ENCODE data around the gene SPA17.
A peak's percentile ranks its signal among the peaks of the same experiment; 100 is the strongest.

Gene SPA17

DNA sequence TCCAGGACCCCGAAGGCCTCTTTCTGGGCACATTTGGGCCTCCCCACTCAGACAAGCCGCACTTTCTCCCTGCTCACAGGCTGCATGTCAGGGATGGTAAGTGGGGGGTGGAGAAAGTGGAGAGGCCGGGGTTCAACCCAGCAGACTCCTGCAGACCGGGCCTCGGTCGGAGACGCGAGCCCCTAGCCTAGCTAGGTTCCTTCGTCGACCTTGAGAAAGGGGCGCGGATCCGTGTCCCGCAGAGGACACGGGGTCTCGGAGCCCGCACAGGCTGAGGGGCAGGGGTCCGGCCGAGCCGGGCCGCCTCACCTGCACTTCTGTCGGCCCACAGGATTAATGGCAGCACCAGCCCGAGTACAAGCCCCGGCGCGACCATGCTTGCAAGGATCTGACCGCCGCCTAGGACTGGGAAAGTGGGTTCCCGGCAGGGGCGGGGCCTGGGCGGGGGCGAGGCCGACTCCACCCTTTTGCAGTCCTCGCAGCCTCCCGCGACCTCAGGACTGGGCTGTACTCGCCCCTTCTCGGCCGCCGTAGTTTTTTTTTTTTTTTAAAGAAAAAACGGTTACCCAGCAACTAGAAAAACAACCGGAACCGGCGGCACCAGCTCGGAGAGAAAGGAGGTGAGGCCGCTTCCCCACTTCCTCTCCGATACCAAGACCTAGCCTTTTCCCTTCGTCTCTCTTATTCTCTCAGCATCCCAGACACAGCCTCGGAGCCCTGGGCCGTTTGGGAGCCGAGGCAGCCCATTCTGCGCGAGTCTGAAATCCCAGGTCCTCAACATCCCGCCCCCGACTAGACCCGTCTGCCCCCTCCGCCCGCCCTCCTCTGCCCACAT is at the start of gene SPA17, which contains the start of gene SIAE:
Gene SPA17, plus strand, starts transcription at position 572 of the 835 bp plus-strand sequence. CDS start 1,361 bp downstream, outside the sequence.
Gene SIAE, minus strand, starts transcription at position 407 of the 835 bp plus-strand sequence. Its CDS starts 31 bp downstream, at position 376.
- DNase-seq (ENCODE audit: low read depth in 1 of 2, low spot score in 1 of 2): peak; percentile 59 to 74

DNA sequence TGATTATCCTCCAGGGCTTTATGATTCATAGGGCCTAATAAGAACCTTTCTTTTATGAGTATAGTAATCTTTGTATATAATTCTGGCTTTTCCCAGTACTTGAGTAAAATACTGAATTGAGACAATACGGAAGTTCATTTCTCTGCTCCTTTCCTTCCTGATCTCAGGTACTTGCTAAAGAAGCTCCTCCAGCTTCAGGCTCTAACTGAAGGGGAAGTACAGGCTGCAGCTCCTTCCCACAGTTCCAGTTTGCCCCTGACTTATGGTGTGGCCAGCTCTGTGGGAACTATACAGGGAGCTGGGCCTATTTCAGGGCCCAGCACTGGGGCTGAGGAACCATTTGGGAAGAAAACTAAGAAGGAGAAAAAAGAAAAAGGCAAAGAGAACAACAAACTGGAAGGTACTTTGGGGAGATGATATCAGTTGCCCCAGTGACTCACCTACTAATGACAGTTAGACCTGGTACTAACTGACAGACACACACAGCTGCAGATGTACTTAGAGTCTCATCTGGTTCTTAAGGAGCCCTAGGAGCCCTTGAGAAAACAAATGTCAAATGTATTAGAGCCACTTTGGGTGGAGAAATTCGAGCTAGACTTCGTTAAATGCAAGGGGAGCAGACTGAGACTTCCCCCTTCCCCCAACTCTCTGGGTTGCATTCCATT is 48.1 kb upstream of the SPA17 start:
- no peak for DNase-seq (ENCODE audit: low read depth in 1 of 2, low spot score in 1 of 2)

DNA sequence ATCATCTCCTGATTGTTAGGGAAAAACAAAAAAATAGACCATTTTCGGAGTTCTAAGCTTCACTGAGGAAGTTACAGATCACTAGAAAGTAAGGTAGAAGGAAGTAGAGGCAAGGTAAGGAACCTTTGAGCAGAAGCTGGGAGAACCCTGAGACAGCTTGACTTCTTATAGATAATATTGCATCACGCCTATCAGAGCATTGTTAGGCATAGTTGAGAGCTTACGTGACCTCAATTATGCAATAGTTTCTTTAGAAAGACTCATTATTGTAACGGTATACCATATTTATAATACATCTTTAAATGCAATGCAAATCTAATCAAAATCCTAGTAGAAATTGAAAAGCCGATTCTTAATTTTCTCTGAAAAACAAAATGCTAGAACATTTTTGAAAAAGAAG is 46.2 kb upstream of the SPA17 start:
- no peak for DNase-seq (ENCODE audit: low read depth in 1 of 2, low spot score in 1 of 2)

DNA sequence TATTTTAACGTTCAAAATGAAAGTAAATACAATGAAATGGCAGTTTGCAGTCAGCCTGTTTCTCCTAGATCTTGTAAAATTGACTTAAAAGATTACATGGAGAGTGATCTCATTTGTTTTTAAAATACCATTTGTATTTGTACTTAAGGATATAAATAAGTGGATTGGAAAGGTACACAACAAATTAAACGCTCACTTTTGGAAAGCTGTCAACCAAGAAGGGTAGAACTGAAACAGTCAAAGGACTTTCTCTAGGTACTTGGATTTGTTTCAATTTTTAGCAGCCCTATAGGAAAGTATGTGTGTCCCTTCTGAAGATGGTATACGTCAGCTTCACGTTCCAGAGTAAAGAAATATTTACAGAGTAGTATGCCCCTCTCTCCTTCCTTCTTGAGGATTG is 43.7 kb upstream of the SPA17 start:
- DNase-seq (ENCODE audit: low read depth in 1 of 2, low spot score in 1 of 2): no peak

DNA sequence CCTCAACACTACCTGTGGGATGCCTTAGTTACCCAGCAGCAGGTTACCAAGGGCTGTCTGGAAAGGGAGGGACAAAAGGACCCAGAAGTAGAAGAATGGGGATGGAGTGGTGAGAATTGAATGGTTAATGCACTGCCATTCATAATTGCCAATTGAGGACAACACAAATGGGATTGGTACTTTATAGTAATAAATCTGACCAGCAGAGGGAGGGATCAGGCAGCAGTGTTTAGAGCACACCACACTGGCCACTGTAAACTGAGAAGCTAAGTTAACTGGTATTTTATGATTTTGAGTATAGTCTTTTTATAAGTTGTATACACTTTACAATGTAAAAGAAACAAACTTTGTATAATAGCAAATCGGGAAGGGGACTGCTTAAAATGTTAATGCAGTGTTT is 40.3 kb upstream of the SPA17 start:
- DNase-seq (ENCODE audit: low read depth in 1 of 2, low spot score in 1 of 2): no peak

DNA sequence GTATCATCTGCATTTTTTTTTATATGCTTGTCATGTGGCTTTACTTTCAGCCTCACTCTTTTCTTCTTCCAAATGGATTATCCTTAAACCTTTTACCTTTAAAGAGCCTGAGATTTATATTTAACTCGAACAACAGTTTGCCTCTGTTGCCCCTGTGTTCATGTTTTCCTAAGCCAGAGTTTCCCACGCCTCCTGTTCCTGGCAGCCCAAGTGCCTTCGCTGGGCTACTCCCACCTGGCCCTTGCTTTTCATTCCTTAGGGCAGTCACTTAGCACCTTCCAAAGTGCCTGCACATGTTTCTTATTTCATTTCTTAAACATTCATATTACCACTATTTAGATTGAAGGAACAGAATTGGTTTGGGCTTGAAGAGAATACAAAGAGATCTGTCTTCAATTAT is 37.8 kb upstream of the SPA17 start:
- DNase-seq (ENCODE audit: low read depth in 1 of 2, low spot score in 1 of 2): no peak

DNA sequence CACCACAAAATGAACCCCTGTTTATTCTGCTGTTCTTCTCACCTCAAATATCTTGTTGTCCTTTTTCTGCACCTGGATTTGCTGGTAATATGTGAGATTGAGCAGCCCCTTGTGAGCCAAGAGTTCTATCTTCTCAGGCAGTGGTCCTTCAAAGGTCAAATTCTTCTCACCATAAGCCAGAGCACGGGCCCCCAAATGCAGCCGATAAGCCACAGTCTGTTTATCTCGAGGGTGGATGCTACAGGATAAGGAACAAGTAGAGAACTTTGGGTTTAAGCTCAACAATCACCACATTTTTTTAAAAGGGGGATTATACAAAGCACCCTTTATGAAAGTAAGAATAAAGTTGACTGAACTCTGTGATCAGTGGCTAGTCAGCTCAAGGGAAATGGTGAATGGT is 35.2 kb upstream of the SPA17 start:
- no peak for DNase-seq (ENCODE audit: low read depth in 1 of 2, low spot score in 1 of 2)

DNA sequence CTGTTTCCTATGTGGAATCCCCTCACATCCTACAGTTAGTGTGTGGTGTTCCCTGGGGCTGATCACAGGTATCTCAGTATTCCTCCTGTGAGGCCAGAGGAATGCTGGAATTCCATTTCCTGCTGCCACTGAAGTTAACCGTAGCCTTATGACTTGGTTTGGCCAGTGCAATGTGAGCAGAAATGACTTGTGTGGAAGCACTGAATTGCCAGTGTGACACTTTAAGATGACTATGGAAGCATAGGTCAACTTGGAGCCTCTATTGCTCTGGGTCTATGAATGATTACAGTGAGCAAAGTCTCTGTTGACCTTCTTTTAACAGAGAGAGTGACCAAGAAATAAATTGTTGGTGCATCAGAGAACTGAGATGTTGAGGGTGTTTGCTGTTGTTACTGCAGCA is 34.5 kb upstream of the SPA17 start:
- no peak for DNase-seq (ENCODE audit: low read depth in 1 of 2, low spot score in 1 of 2)

DNA sequence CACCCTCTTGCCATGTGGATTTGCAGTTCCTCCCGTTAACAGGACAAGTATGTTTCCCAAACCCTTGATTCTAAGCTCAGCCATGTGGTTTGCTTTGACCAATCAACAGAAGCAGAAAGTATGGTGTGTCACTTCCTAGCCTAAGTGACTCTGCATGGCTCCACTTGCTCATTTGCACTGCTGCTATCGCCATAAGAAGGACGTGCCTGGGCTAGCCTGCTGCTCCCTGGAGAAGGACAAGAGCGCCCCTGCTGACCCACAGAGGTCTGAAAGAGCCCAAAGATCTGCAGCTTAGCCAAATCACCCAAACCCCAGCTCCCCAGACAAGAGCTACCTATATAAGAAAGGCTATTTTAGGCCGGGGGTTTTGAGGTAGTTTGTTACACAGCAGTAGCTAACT is 33.0 kb upstream of the SPA17 start:
- DNase-seq (ENCODE audit: low read depth in 1 of 2, low spot score in 1 of 2): no peak

DNA sequence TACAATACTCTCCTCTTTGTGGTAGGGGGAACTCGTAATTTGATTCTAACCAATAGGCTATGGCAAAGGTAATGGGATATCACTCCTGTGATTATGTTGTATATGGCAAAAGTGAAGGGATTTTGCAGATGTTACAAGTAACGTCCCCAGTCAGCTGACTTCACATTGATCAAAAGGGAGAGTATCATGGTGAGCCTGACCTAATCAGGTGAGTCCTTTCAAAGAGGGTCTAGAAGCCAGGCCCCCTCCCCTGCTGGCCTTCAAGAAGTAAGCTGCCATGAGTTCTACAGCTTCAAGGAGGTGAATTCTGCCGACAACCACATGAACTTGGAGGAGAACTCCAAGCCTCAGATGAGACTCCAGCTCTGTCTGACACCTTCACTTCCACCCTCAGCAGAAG is 31.1 kb upstream of the SPA17 start:
- no peak for DNase-seq (ENCODE audit: low read depth in 1 of 2, low spot score in 1 of 2)

DNA sequence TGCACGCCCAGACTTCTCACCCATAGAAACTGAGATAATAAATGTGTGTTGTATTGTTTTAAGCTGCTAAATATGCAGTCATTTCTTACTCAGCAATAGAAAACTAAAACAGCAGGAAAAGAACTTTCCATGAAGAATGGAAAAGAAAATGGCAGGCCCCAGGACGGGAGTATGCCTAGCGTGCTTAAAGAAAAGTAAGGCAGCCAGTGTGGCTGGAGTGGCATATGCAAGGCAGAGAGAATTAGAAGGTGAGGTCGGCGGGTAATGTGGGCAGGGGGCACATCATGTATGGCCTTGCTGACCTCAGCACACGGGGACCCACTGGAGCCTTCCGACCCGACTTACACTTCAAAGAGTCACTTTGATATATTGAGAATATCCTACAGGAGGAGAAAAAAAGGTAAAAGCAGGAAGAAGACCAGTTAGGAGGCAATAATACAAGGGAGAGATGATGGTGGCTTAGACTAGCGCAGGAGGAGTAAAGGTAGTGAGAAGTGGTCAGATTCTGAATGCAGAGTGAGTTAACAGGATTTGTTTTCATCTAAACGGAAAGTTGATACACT is 30.6 kb upstream of the SPA17 start:
- no peak for DNase-seq (ENCODE audit: low read depth in 1 of 2, low spot score in 1 of 2)

DNA sequence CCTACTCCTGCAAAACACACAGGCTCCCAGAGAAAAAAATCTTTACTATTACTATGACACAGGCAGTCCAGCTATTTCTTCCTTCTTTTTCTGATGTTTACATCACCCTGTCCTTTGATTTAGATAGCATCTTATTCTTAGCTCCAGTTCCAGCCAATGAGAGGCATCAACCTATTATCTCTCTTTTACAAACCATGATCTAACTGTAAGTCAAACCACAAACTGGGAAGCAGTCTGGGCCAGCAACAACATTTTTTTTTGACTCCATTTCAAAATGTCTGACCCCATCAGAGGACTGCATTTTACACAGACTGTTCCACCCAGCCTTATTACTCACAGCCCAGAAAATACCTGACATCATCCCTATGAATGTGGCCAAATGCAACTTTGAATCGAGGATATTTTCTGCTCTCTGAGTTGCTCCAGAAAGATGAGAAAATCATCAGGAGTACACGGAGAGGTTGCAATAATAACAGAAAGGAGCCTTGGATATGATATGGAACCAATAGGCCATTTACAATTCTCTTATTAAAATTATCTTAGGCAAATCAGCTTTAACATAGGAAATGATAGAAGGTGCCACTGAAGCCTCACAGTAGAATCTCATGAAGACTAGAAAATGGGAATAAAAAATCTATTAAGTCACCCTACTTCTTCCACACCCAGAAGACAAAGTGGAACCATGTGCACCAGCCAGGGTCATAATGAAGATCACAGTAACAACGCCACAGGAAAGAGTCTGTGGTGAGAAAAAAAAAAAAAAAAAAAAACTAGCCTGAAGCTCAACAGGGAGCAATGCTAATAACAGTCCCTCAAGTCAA is 29.9 kb upstream of the SPA17 start:
- DNase-seq (ENCODE audit: low read depth in 1 of 2, low spot score in 1 of 2): no peak

DNA sequence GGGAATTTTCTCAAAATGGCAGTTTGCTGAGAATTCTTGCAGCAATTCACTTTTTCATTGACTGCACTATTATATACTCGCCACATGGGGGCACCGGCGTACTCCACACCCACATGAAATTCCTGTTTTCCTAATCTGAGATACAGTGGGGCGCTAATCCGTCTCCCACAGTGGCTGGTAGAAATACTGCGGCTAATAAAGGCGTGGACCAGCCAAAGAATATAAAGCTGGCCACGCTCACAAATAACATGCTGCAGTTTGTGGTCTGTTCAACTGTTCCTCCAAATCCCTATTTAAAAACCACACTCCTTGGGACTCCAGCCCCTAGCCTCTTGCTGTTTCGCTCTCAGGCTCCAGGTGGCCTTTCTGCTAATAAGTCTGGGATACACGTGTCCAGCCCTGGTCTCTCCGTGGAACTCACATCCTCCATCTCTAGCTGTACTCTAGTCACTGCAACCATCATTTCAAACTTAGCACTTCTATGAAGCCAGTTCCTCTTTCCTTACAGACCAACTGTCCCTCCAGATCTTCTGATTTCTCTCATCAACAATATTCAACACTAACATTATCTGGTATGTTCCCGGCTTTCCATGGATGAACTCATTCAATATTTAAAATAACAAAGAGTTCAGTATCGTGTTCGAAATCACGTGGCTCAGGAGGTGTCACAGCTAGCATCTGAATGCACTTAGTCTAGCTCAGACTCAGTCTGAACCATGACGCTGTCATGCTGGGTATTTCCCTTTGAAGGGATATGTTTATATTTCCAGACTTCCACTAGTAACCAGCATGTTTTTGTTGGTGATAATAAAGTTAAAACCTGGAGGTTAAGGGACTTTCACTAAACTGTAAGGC is 29.1 kb upstream of the SPA17 start:
- no peak for DNase-seq (ENCODE audit: low read depth in 1 of 2, low spot score in 1 of 2)

DNA sequence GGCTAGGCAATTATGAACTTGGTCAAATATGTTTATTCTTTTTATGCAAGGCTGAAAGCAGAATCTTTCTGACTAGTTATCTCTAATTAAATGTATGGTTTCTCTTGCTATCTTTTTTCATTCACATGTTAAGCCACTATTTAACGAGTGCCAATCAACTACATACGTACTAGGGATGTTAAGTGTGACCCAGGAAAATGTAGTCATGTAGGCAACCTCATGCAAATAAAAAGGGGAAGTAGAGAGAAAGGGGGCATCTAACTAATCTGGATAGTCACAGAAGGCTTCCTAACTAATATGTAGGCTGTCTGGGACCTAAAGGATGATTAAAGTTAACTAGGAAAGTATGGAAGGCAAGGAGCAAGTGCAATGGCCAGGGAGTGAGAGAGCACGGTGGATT is 27.6 kb upstream of the SPA17 start:
- DNase-seq (ENCODE audit: low read depth in 1 of 2, low spot score in 1 of 2): no peak

DNA sequence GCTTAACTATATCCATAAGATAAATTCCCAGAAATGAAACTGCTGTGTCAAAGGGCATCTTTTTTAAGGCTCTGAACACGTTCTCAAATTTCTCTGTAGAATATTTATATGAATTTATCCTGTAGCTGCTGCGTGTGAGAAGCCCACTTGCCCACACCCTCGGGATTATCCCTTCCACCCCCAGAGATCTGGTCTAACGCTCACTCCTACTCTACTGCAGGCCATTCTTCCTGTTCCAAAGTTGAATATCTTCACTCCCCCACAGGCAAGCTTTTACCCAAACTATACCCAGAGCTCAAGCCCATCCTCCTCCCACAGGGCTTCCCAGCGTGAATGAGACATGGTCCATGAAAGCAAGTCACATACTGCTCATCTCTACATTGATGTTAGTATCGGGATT is 25.1 kb upstream of the SPA17 start:
- DNase-seq (ENCODE audit: low read depth in 1 of 2, low spot score in 1 of 2): no peak

DNA sequence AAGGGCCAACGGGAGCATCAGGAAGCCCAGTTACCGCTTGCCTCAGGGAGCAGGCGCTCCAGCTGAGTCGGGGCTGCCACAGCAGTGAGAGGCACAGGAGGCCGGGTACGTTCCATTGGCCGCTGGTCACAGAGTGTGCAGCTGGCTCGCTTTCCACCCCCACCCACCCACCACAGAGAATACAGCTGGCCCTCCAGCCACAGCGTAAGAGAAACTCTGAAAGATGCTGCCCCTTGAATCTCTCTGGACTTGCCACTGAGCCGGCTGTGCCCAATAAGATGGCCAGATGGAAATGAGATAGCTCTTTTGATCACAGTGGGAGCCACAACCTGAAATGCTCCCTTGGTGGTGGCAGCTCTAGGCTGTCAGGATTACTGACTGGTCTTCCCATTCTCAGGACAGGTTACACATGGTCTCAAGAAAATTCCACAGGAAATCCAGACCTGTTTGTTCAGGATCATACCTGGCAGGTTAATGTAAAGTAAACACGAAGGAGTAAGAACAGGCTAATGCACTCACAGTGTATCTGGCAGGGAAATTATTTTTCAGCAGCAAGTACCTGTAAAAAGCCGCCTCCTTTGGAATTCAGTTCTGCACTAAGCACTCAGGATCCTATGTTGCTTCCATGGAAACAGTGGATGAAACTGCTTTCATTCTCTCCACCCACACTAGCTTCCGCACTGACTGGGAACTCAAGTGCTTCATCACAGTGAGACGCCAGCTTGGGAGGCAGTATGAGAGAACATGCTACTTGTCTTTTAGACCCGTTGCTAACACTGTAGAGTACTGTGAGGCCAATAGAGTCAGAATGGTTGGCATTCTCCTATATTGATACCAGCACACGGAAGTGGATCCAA is 16.7 kb upstream of the SPA17 start:
- DNase-seq (ENCODE audit: low read depth in 1 of 2, low spot score in 1 of 2): no peak

DNA sequence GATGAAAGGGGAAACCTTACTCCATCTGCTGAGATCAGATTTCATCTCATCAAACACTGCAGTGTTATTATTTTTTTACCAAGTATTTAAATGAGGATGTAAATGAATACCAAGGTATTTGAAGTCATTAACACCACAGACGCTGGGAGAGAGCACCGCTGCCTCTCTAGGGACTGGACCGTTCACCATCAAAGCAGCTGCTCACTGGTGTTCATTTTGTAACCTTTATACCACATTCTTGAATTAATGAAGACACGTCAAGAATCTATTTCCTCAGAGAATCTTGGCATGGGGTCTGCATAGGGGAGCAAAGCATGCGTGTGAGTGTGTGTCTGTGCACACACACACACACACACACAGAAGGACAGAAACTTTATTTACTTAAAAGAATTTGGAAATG is 15.8 kb upstream of the SPA17 start:
- DNase-seq (ENCODE audit: low read depth in 1 of 2, low spot score in 1 of 2): no peak

DNA sequence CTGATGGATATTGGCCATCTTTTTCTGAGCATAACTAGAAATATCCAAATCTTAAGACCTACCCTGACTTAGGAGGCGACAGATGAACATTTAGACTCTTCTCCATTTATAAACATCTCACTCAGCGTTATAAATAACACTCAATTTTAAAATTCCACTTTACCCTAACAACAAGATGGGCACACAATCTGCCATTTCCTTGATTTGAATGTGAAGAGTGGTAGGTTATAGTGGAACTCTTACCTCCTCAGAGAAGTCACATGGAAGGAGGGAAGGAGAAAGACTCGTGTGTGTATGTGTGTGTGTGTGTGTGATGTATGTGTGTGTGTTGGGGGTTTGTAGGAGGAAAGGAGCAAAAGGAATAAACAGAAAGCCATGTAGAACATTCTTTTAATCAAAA is 15.2 kb upstream of the SPA17 start:
- DNase-seq (ENCODE audit: low read depth in 1 of 2, low spot score in 1 of 2): no peak

DNA sequence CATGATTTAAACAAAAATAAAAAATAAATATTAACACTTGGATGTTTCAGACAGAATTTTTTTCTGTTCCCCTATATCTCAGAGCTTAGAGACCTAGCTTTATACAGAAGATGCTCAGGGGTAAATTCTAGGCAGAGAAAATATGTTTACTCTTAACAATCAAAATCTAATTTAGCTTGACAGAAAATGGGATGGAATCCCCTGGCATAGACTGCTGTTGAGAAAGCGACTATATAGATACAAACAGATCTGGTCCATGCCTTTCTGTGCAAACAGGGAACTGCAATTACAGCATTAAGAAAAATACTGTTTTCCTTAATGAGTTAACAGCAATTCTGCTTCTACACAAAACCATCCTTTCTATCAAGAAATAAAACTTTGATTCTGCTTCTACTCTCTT is 14.7 kb upstream of the SPA17 start:
- DNase-seq (ENCODE audit: low read depth in 1 of 2, low spot score in 1 of 2): no peak

DNA sequence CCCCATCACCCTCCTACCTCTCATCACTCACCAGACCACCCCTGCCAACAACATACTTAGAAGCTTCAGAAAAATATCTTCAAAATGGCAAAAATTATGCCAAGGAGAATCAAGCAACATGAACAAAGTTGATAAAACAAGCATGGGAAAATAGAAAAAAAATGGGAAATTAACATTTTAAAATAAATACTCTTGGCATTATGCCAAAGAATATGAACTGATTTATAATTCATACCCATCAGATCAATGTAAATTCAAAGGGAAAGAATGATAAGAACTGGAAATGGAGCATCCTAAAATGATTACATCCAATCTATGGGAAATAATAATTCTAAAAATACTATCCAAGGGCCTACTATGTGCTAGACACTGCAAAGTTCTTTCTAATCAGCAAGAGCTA is 12.2 kb upstream of the SPA17 start:
- DNase-seq (ENCODE audit: low read depth in 1 of 2, low spot score in 1 of 2): no peak

Measured in activated T-helper 1 cell treated with anti-CD3 and anti-CD28 coated beads, Interleukin-2, amount 50 U/mL, for 16 hours (primary cell).